Body of pancreas (tissue), 4 donors: ENCODE data around the gene NME3.

Experiments used
- CTCF ChIP-seq, 7 experiments: fragments of 450-650 bp in 4 of 7; fragments of 200-600 bp in 3 of 7; sonication (generic) in 3 of 7; IDR thresholded peaks; one replicate each; pipeline ENCODE4 v1.5.1; 2016 to 2019; ENCODE audit warnings: antibody characterized with exemption in 7 of 7
- POLR2A ChIP-seq, 3 donors: fragments of 450-650 bp; IDR thresholded peaks; one replicate each; pipeline ENCODE4 v1.6.1; 2016; ENCODE audit warnings: antibody characterized with exemption in 3 of 3, mild to moderate bottlenecking in 2 of 3

GRCh38 chr16:1768061-1768766, 3.1 kb downstream of the NME3 start:
- TF ChIP-seq CTCF (IDR thresholded peaks at IDR 0.05) (no peak), POLR2A (IDR thresholded peaks at IDR 0.05) (no peak)
